Coronary artery (tissue), 2 donors: ENCODE measurements around the gene AQP1.

Source experiments
- DNase-seq: peaks from one replicate; pipeline ENCODE4 v3.0.0-alpha.2; 2017; ENCODE audit warnings: low spot score
- H3K27ac ChIP-seq, 2 donors: fragments of 200-600 bp; sonication (generic); one replicate each; pipeline ENCODE4 v1.5.1; 2016 to 2019
- H3K4me3 ChIP-seq: fragments of 200-600 bp; sonication (generic); 2 replicates; pipeline ENCODE4 v1.5.1; 2016; ENCODE audit warnings: mild to moderate bottlenecking, moderate library complexity
- TF ChIP-seq, protein P1 (sequence below): fragments of 200-600 bp; sonication (generic); IDR thresholded peaks from one replicate; pipeline ENCODE4 v1.5.1; 2019; ENCODE audit warnings: antibody characterized with exemption

AQP1 gene

DNA sequence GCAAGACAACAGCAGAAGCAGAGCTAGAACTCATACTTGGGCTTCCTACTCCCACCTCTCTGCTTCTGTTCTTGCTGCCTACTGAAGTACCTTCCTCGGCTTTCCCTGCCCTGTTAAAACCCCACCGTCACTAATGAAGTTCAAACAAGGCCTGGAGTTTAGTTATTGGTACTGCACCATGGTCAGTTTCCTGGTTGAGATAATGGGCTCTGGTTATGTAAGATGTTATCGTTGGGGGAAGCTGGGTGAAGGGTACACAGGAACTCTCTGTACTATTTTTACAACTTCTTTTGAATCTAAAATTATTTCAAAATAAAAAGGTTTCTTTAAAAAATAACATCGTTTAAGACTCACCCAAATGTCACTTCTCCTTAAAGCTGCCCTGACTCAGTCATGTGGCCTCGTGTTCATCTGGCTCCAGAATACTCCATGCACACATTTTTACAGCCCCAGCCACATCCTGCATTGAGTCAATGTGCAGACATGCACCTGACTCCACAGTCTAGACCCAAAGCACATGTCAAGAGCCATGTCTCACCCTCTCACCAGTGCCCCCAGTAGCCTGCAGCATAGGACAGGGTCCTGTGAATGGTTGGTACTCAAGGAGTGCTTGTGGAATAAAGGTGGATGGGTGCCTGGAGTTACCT lies 36.9 kb upstream of the AQP1 start:
- TF ChIP-seq, protein P1, sequence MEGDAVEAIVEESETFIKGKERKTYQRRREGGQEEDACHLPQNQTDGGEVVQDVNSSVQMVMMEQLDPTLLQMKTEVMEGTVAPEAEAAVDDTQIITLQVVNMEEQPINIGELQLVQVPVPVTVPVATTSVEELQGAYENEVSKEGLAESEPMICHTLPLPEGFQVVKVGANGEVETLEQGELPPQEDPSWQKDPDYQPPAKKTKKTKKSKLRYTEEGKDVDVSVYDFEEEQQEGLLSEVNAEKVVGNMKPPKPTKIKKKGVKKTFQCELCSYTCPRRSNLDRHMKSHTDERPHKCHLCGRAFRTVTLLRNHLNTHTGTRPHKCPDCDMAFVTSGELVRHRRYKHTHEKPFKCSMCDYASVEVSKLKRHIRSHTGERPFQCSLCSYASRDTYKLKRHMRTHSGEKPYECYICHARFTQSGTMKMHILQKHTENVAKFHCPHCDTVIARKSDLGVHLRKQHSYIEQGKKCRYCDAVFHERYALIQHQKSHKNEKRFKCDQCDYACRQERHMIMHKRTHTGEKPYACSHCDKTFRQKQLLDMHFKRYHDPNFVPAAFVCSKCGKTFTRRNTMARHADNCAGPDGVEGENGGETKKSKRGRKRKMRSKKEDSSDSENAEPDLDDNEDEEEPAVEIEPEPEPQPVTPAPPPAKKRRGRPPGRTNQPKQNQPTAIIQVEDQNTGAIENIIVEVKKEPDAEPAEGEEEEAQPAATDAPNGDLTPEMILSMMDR = no peak
- no peak for DNase-seq
- no peak overlapping the region for H3K27ac ChIP-seq
- H3K4me3 ChIP-seq = no peak overlapping the region

DNA sequence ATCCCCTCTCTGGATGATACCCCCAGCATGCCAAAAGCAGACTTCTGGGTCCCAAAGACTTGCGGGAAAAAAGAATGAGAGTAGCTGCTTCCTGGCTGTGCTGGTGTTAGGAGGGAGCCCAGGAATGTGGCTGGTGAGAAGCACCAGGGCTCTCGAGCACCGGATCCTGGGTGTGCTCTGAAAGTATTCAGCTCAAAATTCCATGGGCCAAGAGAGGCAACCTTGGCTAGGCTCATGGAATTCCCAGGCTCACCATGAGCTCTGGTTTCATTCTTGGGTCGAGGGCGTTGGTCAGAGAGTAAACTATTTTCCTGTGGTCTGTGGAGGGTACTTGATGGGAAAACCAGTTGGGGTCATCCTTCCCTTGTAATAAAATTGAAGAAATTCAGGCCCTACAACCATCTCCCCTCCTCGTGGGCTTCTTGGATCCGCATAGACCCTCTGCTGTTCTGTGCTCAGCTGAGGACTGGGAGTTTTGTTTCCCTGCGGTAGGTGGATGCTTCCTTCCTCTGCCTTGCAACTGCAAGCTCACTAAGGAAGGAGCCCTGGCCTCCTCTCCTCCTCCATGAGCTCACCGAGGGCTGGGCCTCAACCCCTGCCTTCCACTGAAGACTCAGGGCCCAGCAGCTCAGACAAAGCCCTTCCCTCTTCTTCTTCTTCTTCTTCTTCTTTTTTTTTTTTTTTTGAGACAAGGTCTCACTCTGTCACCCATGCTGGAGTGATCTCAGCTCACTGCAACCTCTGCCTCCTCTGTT lies 34.5 kb upstream of the AQP1 start:
- H3K27ac ChIP-seq = no peak overlapping the region
- no peak overlapping the region for H3K4me3 ChIP-seq
- no peak for DNase-seq
- TF ChIP-seq, protein P1 = no peak

DNA sequence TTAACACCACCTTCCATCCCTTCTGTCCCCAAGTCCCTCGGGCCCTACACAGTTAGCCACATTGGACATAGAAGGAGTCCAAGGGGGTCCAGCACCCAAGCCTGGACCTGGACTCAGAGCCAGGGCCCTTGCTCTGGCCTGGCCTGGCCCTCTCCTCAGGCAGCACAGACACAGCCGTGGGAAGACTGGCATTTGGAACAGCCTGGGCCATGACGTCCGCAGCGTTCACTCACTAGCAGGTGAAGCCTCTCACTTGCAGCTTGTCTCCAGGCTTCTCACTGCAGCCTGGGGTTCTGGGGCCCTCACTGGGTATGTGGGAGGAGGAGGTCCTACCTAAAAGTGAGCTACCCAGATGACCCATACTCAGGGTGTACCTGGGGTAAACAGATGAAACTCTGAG lies 33.7 kb upstream of the AQP1 start:
- TF ChIP-seq, protein P1 = no peak
- no peak for DNase-seq
- no peak overlapping the region for H3K27ac ChIP-seq
- no peak overlapping the region for H3K4me3 ChIP-seq

DNA sequence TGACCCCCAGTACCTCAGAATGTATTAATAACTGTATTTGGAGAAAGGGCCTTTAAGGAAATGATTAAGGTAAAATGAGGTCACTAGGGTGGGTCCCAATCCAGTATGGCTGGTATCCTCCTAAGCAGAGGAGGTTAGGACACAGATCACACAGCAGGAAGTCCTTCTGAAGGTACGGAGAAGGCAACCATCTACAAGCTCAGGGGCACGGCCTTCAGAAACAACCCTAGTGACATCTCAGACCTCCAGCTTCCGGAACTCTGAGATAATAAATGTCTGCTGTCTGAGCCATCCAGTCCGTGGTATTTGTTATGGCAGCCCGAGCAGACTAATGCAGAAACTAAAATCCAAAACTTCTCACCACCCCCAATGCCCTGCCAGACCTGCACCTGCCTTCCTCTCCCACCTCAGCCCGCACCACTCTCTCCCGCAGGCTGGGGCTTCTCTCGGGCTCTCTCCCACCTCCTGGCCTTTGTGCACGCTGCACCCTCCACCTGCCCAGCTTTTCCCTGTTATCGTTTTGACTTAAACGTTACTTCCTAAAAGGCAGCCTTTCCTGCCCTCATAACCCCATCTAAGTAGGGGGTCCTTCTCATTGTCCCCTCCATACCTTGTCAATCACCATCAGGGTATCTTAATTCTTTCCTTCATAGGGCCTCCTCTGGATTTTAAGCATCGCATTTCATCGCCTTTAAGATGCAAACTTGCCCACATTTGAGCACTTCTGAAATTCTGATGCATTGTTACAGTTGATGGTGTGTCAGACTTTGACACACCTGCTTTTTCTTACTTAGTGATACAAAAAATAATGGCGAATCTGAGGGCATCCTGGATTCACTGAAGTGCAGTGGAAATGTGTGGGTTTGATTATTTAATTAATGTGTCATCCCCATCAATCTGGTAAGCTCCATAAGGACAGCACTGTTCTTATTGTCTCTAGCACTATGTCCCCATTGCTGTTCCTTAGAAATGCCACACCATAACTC lies 32.2 kb upstream of the AQP1 start:
- Histone ChIP-seq H3K4me3 (no peak overlapping the region), H3K27ac (no peak overlapping the region)
- DNase-seq = no peak
- TF ChIP-seq, protein P1 = no peak

DNA sequence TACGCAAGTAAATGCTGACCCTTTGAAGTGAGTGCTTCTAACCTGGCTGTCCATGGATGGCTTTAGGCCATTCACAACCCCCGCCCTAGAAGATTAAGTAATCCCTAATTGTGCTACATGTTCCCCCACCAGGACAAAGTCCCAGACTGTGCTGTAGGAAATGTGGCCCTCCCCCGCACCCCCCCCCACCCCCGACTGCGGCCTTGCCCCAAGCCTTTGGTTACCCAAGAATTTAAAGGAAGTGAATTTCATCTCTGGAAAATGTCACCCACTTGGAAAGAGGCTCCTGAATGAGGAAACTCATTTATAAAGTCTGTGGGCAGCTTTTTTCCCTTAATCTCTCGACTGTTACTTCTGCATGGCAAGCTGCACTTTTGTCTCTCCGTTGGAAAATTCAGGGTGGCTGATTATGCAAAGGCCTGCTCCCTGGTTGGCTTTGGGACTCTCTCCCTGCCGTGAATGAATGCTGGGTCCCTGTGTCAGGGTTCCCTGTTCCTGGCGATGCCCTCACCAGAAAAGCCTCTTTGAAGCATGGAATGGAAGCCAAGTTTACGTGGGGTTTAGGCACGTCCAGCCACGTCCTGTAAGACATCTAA lies 31.4 kb upstream of the AQP1 start:
- Histone ChIP-seq H3K27ac (no peak overlapping the region), H3K4me3 (no peak overlapping the region)
- no peak for DNase-seq
- TF ChIP-seq, protein P1 = no peak

DNA sequence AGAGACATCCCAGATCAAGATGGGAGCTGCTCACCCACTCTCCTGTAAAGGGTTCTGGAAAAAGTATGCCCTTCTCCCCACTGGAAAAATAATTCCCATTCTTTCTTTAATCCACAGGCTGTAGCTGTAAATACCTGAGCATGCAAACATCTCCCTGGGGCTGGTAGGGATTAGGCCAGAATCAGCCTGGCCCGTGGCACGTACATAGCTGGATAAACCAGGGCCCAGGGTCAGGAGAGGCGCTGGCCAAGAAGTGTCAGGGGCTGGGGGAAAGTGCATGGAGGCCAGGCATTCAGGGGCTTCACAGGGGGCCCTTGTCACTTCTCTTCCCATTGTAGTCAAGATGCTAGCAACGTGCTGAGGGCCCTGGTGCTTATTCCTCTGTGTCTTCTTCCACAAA lies 30.7 kb upstream of the AQP1 start:
- H3K4me3 ChIP-seq = no peak overlapping the region
- TF ChIP-seq, protein P1 = no peak
- DNase-seq = no peak
- no peak overlapping the region for H3K27ac ChIP-seq
